ENCODE results near the gene ARHGAP9.
"Not testable (repeated sequence)": the region's sequence is repeated elsewhere in the genome, so short reads cannot be mapped to it uniquely, and the experiment has no call there.

- not testable (repeated sequence) for TF ChIP-seq ZNF274 (IDR thresholded peaks at IDR 0.05; ENCODE audit: low read depth, low read length); YY1 (IDR thresholded peaks at IDR 0.05; ENCODE audit: insufficient read depth, insufficient read length)
Observed at GRCh38 chr12:57514246-57514645, 34.6 kb upstream of the ARHGAP9 start.
